GM12875 (cell line): Measurements from ENCODE around the gene SCUBE3.

Experiments
- H3K4me3 ChIP-seq: one replicate; pipeline ENCODE4 v1.5.1; 2011; ENCODE audit warnings: low read depth, low read length, control low read depth
- TF ChIP-seq, protein P1 (sequence below): IDR thresholded peaks from 2 replicates; pipeline ENCODE4 v1.5.1; 2011; ENCODE audit warnings: low read depth, mild to moderate bottlenecking, control low read depth, inconsistent platforms, low read length, moderate library complexity, borderline replicate concordance; ENCODE audit not compliant: insufficient read depth

The SCUBE3 gene

GRCh38 chr6:35181308-35181932 is 32.3 kb upstream of the SCUBE3 start:
- TF ChIP-seq, protein P1, sequence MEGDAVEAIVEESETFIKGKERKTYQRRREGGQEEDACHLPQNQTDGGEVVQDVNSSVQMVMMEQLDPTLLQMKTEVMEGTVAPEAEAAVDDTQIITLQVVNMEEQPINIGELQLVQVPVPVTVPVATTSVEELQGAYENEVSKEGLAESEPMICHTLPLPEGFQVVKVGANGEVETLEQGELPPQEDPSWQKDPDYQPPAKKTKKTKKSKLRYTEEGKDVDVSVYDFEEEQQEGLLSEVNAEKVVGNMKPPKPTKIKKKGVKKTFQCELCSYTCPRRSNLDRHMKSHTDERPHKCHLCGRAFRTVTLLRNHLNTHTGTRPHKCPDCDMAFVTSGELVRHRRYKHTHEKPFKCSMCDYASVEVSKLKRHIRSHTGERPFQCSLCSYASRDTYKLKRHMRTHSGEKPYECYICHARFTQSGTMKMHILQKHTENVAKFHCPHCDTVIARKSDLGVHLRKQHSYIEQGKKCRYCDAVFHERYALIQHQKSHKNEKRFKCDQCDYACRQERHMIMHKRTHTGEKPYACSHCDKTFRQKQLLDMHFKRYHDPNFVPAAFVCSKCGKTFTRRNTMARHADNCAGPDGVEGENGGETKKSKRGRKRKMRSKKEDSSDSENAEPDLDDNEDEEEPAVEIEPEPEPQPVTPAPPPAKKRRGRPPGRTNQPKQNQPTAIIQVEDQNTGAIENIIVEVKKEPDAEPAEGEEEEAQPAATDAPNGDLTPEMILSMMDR = no peak
- no peak overlapping the region for H3K4me3 ChIP-seq

- no peak overlapping the region for H3K4me3 ChIP-seq
- TF ChIP-seq, protein P1 = no peak
Observed at GRCh38 chr6:35181933-35182612, 31.7 kb upstream of the SCUBE3 start.

DNA sequence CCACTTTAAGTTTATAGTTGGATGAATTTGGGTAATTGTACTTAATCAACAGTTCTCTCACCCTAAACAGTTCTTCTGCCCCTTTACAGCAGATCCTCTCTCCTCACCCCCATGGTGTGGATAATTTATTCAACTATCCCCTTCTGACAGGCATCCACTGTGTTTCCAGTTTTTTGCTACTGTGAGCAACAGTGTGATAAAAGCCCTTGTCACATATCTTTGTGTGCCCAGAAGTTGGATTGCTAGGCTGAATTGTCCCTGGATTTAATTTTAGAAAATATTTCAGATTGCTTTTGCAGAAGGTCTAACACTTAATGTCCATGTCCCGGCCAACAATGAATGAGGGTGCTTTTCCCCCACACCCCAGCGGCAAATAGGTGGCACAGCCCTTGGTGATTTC is 30.5 kb upstream of the SCUBE3 start:
- H3K4me3 ChIP-seq = no peak overlapping the region
- TF ChIP-seq, protein P1 = no peak

- H3K4me3 ChIP-seq = no peak overlapping the region
- TF ChIP-seq, protein P1 = no peak
Observed at GRCh38 chr6:35183935-35184334, 29.8 kb upstream of the SCUBE3 start.

GRCh38 chr6:35184580-35185301 is 29.0 kb upstream of the SCUBE3 start:
- TF ChIP-seq, protein P1 = no peak
- no peak overlapping the region for H3K4me3 ChIP-seq

- H3K4me3 ChIP-seq = no peak overlapping the region
- TF ChIP-seq, protein P1 = no peak
Observed at GRCh38 chr6:35185302-35185681, 28.5 kb upstream of the SCUBE3 start.
